Sigmoid colon (tissue), 4 donors: ENCODE results near the gene SMIM14.

Source experiments
- POLR2A ChIP-seq, 2 donors: fragments of 450-650 bp; IDR thresholded peaks; one replicate each; pipeline ENCODE4 v1.6.1; 2016; ENCODE audit warnings: antibody characterized with exemption in 2 of 2, mild to moderate bottlenecking in 2 of 2, moderate library complexity in 2 of 2
- POLR2AphosphoS5 ChIP-seq, 4 donors: sonication (generic); formaldehyde crosslinking; IDR thresholded peaks; one replicate each; pipeline ENCODE4 v1.6.1; 2017; ENCODE audit warnings: antibody characterized with exemption in 4 of 4
- TF ChIP-seq, protein P1 (sequence below), 4 experiments: fragments of 450-650 bp in 3 of 4; fragments of 200-600 bp in 1 of 4; IDR thresholded peaks; one replicate each; pipeline ENCODE4 v1.5.1; 2016 to 2019; ENCODE audit warnings: antibody characterized with exemption in 4 of 4, mild to moderate bottlenecking in 3 of 4, moderate library complexity in 2 of 4

- no peak for TF ChIP-seq POLR2A (IDR thresholded peaks at IDR 0.05)
- TF ChIP-seq, protein P1, sequence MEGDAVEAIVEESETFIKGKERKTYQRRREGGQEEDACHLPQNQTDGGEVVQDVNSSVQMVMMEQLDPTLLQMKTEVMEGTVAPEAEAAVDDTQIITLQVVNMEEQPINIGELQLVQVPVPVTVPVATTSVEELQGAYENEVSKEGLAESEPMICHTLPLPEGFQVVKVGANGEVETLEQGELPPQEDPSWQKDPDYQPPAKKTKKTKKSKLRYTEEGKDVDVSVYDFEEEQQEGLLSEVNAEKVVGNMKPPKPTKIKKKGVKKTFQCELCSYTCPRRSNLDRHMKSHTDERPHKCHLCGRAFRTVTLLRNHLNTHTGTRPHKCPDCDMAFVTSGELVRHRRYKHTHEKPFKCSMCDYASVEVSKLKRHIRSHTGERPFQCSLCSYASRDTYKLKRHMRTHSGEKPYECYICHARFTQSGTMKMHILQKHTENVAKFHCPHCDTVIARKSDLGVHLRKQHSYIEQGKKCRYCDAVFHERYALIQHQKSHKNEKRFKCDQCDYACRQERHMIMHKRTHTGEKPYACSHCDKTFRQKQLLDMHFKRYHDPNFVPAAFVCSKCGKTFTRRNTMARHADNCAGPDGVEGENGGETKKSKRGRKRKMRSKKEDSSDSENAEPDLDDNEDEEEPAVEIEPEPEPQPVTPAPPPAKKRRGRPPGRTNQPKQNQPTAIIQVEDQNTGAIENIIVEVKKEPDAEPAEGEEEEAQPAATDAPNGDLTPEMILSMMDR (IDR thresholded peaks at IDR 0.05) = no peak
- TF ChIP-seq POLR2AphosphoS5 (IDR thresholded peaks at IDR 0.05) = no peak
Measured at GRCh38 chr4:39620551-39621313, 17.9 kb downstream of the SMIM14 start.
